ENCODE data around the gene AFG3L2.

Gene AFG3L2

DNA sequence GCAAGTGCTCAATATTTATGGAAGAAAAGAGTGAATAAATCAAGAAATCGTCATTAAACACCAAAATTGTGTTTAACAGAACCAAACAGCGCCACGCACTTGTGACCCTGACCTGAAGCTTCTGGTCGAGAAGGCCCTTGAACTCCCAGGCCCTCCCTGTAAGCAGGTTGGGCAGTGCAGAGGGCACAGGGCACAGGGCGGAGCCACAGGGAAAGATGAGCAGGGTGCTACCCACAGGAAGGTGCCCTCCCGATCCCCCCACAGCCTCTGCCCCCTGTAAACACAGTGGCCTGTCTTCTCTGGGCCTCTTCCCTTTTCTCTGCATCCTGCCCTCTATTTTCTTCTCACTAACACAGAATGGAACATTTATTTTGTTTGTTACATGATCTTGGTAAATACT, 85.9 kb downstream of the AFG3L2 start:
- H3K4me3 ChIP-seq (ENCODE audit: low read depth, low read length): no peak overlapping the region
- no peak for TF ChIP-seq CTCF (conservative IDR thresholded peaks at IDR 0.05; ENCODE audit: low read depth, low read length)
- no peak for DNase-seq (ENCODE audit: low read depth)

DNA sequence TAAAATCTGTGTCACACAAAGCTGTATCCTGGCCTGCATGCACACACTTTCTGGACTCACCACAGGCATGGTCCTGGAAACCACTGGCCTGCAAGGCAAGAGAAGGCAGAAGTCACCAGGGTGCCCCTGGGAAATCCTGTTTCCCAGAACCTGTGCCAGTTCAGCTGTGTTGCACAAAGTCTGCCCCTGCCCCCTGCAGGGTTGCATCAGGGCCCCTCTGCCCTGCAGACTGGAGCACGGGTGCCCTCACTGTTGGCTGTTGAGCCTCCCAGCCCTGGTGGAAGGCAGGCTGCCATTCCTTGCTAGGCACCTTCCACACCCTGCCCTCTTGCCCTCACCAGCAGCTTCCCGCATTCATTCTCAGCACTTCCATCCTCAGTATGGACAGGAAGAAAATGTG, 86.9 kb downstream of the AFG3L2 start:
- no peak overlapping the region for H3K4me3 ChIP-seq (ENCODE audit: low read depth, low read length)
- no peak for TF ChIP-seq CTCF (conservative IDR thresholded peaks at IDR 0.05; ENCODE audit: low read depth, low read length)
- DNase-seq (ENCODE audit: low read depth): no peak

DNA sequence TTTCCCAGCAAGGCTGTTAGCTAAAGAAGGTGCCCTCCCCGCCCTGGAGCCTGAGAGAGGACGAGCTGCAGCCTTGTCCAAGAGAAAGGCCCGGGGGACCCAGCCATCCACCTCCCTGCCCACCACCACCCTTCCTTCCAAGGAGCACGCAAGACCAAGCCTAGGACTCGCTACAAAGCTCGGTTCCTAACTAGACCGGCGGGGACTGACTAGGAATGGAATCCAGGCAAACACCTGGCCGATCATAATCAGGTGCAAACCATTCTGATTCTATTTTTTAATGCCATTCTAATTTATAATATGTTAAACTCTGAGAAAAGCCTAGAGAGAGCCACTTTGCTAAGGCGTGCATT, 88.6 kb downstream of the AFG3L2 start:
- TF ChIP-seq CTCF (conservative IDR thresholded peaks at IDR 0.05; ENCODE audit: low read depth, low read length): no peak
- H3K4me3 ChIP-seq (ENCODE audit: low read depth, low read length): peak overlapping the region; percentile 57
- DNase-seq (ENCODE audit: low read depth): no peak

DNA sequence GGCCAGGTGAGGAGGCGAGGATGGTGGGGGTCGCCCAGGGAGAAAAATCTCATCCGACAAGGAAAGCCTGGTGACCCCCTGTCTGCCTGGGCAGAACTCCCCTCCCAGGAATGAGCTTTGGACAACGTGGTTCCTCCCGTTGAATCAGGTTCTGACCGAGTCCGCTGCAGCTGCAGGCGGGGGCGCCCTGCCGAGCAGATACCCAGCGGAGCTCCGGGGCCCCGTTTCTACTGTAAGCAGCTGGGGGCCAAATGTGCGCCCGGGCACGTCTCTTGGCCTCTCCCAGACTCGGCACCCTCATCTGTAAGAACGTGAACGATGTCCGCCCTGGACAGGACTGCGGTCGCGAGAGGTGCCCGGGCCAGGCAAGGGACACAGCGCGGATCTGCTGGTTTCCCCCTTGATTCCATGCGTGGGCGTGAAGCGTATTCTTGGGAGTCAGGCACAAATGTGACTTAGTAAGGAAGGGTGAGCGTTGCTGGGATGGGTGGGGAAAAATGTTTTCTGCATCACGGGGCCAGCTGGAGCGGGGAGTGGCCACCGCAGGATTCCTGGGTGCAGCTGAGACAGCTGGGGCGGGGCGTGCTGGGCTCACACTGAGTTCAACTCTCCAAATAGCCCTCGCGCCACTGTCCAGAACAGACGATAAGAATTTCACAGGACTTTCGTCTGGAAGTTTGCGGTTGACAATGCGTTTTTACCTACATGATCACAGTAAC, 89.2 kb downstream of the AFG3L2 start:
- TF ChIP-seq CTCF (conservative IDR thresholded peaks at IDR 0.05; ENCODE audit: low read depth, low read length): no peak

DNA sequence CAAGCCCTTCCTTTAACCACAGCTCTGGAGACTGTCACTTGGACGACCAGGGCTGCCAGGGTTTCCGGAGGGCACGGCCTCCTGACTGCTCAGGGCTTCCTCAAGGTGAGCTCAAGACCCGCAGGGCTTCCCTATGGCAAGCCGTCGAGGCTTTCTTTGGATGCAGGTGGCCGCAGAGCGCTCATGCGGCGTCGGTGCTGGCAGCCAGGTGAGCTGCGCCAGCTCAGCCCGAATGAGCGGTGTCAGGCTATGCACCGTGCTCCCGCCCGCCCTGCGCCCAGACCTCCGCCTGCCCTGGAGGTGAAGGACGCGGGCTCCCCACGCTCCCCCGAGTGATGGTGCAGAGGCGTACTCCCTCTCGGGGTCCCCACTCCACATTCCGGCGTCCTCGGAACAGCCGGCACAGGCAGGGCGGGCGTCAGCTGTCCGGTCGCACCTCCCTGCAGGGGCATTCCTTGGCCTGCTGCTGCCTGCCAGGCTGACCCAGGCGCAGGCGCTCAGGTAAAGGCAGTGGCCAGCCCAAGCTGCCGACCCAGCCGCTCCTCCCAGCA, 89.8 kb downstream of the AFG3L2 start:
- DNase-seq (ENCODE audit: low read depth): peak; percentile 16
- TF ChIP-seq CTCF (conservative IDR thresholded peaks at IDR 0.05; ENCODE audit: low read depth, low read length): no peak
- peak overlapping the region; percentile 57 for H3K4me3 ChIP-seq (ENCODE audit: low read depth, low read length)

More for the DNA sequence above, 89.2 kb downstream of the AFG3L2 start:
- peak overlapping the region; percentile 57 for H3K4me3 ChIP-seq (ENCODE audit: low read depth, low read length)
- DNase-seq (ENCODE audit: low read depth): peak; percentile 90

DNA sequence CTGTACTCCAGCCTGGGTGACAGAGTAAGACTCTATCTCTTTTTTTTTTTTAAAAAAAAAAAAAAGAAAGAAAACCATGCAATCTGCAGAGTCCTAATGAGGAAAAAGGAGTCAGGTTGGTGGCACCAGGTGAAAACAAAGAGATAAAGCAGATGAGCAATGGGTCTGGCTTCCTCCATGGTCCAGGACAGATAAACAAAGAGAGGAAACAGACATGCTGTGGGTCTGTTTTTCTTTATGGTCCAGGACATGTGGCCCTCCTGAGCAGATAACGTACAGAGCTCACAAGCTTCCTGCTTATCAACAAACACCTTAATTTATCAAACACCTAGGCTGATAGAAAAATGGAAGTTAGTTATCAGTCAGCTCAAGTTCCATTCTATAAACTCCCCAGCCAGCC, 93.4 kb downstream of the AFG3L2 start:
- no peak overlapping the region for H3K4me3 ChIP-seq (ENCODE audit: low read depth, low read length)
- DNase-seq (ENCODE audit: low read depth): no peak
- no peak for TF ChIP-seq CTCF (conservative IDR thresholded peaks at IDR 0.05; ENCODE audit: low read depth, low read length)

DNA sequence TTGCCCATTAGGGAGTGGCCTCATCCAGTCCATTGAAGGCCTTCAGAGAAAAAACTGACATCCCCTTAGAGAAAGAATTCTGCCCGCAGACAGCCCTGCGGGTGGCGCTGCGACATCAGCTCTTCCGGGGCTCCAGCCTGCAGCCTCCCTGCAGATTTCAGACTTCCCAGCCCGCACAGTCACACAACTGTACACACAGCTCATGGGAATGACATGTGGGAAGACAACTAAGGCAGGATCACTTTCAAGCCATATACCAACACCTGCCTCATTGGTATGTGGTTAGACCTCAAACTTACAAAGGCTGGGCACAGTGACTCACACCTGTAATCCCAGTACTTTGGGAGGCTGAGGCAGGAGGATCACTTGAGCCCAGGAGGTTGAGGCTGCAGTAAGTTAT, 93.8 kb downstream of the AFG3L2 start:
- TF ChIP-seq CTCF (conservative IDR thresholded peaks at IDR 0.05; ENCODE audit: low read depth, low read length): peak; percentile 57
- DNase-seq (ENCODE audit: low read depth): peak; percentile 61
- H3K4me3 ChIP-seq (ENCODE audit: low read depth, low read length): no peak overlapping the region

All from choroid plexus epithelial cell (primary cell).